IMR-90 (cell line): ENCODE measurements around the gene GOLT1A. TPM values are rescaled to one million over a fixed set of nuclear protein-coding genes. Genes with fewer than 3 reads are reported as not detected.

Source experiments
- ATAC-seq: fragments of 200-7000 bp; cut with Tn5 transposase; 2 replicates; pipeline ENCODE4 v1.9.1; 2020; ENCODE audit warnings: low read depth, mild to moderate bottlenecking, moderate library complexity
- BruUV-seq: library from RNA; stranded (reverse); fragments of 400-500 nt; replicated peaks from 2 replicates; lab custom pipeline; 2021; lab: Mats Ljungman, UMichigan
- CTCF ChIA-PET: fragments of 300-600 bp; formaldehyde crosslinking; extraction: SDS; loops from one replicate; lab custom pipeline; 2021; ENCODE audit warnings: antibody characterized with exemption; lab: Yijun Ruan, JAX
- POLR2A ChIA-PET: fragments of 300-600 bp; sonication (Branson Sonifier 250); formaldehyde crosslinking; loops from one replicate; lab custom pipeline; 2022; ENCODE audit warnings: antibody characterized with exemption; ENCODE audit not compliant: unreplicated experiment; lab: Charles Lee
- DNase-seq: peaks from one replicate; pipeline ENCODE4 v3.0.0; 2013
- H2AFZ ChIP-seq: replicated peaks from 2 replicates; pipeline ENCODE3; 2013; ENCODE audit warnings: low read length, mild to moderate bottlenecking; ENCODE audit not compliant: poor library complexity
- H2AK5ac ChIP-seq: 2 replicates; pipeline ENCODE4 v1.6.1; 2013; ENCODE audit warnings: low read depth, low read length, inconsistent platforms
- H2AK9ac ChIP-seq: replicated peaks from 2 replicates; pipeline ENCODE3; 2013; ENCODE audit warnings: mild to moderate bottlenecking, low read depth, low read length, moderate library complexity; ENCODE audit not compliant: poor library complexity
- H2BK120ac ChIP-seq: 2 replicates; pipeline ENCODE4 v1.6.1; 2013; ENCODE audit warnings: low read depth, low read length, inconsistent platforms
- H2BK15ac ChIP-seq: 3 replicates; pipeline ENCODE4 v1.6.1; 2013; ENCODE audit warnings: low read depth, low read length, inconsistent platforms
- H2BK20ac ChIP-seq: 2 replicates; pipeline ENCODE4 v1.6.1; 2013; ENCODE audit warnings: low read depth, mild to moderate bottlenecking, inconsistent platforms, low read length, moderate library complexity
- H2BK5ac ChIP-seq: 2 replicates; pipeline ENCODE4 v1.6.1; 2013; ENCODE audit warnings: mild to moderate bottlenecking, low read depth, low read length, inconsistent platforms; ENCODE audit not compliant: poor library complexity, severe bottlenecking
- H3K14ac ChIP-seq: replicated peaks from 2 replicates; pipeline ENCODE4 v1.6.1; 2013; ENCODE audit warnings: low read depth, low read length, inconsistent platforms
- H3K18ac ChIP-seq: 2 replicates; pipeline ENCODE4 v1.6.1; 2013; ENCODE audit warnings: low read depth, low read length, control low read depth
- H3K23ac ChIP-seq: 2 replicates; pipeline ENCODE4 v1.6.1; 2013; ENCODE audit warnings: low read depth, low read length, inconsistent platforms
- H3K27ac ChIP-seq: 2 replicates; pipeline ENCODE4 v1.5.1; 2013; ENCODE audit warnings: mild to moderate bottlenecking, control low read depth, low read length; ENCODE audit not compliant: insufficient read depth
- H3K27me3 ChIP-seq: 2 replicates; pipeline ENCODE4 v1.6.1; 2013; ENCODE audit warnings: low read length; ENCODE audit not compliant: control insufficient read depth, insufficient read depth
- H3K36me3 ChIP-seq: 2 replicates; pipeline ENCODE4 v1.6.1; 2013; ENCODE audit warnings: low read length, mixed read lengths; ENCODE audit not compliant: control insufficient read depth, insufficient read depth
- H3K4ac ChIP-seq: 2 replicates; pipeline ENCODE4 v1.6.1; 2013; ENCODE audit warnings: low read depth, low read length, inconsistent platforms
- H3K4me1 ChIP-seq: 2 replicates; pipeline ENCODE4 v1.6.1; 2013; ENCODE audit warnings: low read length, mixed read lengths; ENCODE audit not compliant: control insufficient read depth, insufficient read depth
- H3K4me2 ChIP-seq: 2 replicates; pipeline ENCODE4 v1.6.1; 2013; ENCODE audit warnings: low read depth, mild to moderate bottlenecking, control low read depth, low read length, moderate library complexity
- H3K4me3 ChIP-seq: 2 replicates; pipeline ENCODE4 v1.5.1; 2013; ENCODE audit warnings: low read depth, mild to moderate bottlenecking, control low read depth, low read length, moderate library complexity; ENCODE audit not compliant: insufficient read depth
- H3K56ac ChIP-seq: 2 replicates; pipeline ENCODE4 v1.6.1; 2013; ENCODE audit warnings: low read length, inconsistent platforms; ENCODE audit not compliant: insufficient read depth; ENCODE audit errors: extremely low read depth
- H3K79me1 ChIP-seq, 2 experiments: 2 replicates each; pipeline ENCODE4 v1.6.1; 2013; ENCODE audit warnings: low read length in 2 of 2, inconsistent platforms in 1 of 2, low read depth in 1 of 2
- H3K9ac ChIP-seq: 2 replicates; pipeline ENCODE4 v1.6.1; 2013; ENCODE audit warnings: low read depth, low read length, control low read depth
- H3K9me1 ChIP-seq: 2 replicates; pipeline ENCODE4 v1.6.1; 2013; ENCODE audit warnings: low read length, inconsistent platforms; ENCODE audit not compliant: insufficient read depth
- H3K9me3 ChIP-seq: 2 replicates; pipeline ENCODE4 v1.6.1; 2013; ENCODE audit warnings: low read length; ENCODE audit not compliant: control insufficient read depth, insufficient read depth
- H4K20me1 ChIP-seq: 2 replicates; pipeline ENCODE4 v1.6.1; 2013; ENCODE audit warnings: low read length, inconsistent platforms; ENCODE audit not compliant: insufficient read depth
- H4K5ac ChIP-seq: 2 replicates; pipeline ENCODE4 v1.6.1; 2013; ENCODE audit warnings: mild to moderate bottlenecking, low read depth, low read length, control low read depth
- H4K8ac ChIP-seq, 2 experiments: 2 replicates each; pipeline ENCODE4 v1.6.1; 2013; ENCODE audit warnings: low read depth in 2 of 2, low read length in 2 of 2, control low read depth in 1 of 2, inconsistent platforms in 1 of 2
- H4K91ac ChIP-seq: 2 replicates; pipeline ENCODE4 v1.6.1; 2013; ENCODE audit warnings: low read depth, low read length, inconsistent platforms; ENCODE audit not compliant: insufficient read depth
- NFE2L2 ChIP-seq: fragments of 150-350 bp; IDR thresholded peaks from 2 replicates; pipeline ENCODE4 v1.6.1; 2016; ENCODE audit warnings: low read depth, mild to moderate bottlenecking, low read length
- POLR2A ChIP-seq: IDR thresholded peaks from 2 replicates; pipeline ENCODE4 v1.6.1; 2012; ENCODE audit warnings: mild to moderate bottlenecking, low read depth, low read length
- RAD21 ChIP-seq: IDR thresholded peaks from 2 replicates; pipeline ENCODE4 v1.6.1; 2012; ENCODE audit warnings: low read length, improper control_type of control experiment
- RFX5 ChIP-seq: IDR thresholded peaks from 2 replicates; pipeline ENCODE4 v1.8.0; 2012; ENCODE audit warnings: low read depth, mild to moderate bottlenecking, low read length, moderate library complexity
- SMC3 ChIP-seq: fragments of 150-350 bp; IDR thresholded peaks from 2 replicates; pipeline ENCODE4 v1.6.1; 2016; ENCODE audit warnings: low read depth, mild to moderate bottlenecking, antibody characterized with exemption, low read length, moderate library complexity
- WGBS, 2 experiments: methylation state at CpG; one replicate each; pipeline versions ENCODE4 v1.1.5 to v1.1.7; 2013; ENCODE audit warnings: missing lambda C conversion rate in 2 of 2; ENCODE audit not compliant: insufficient read length in 1 of 2; ENCODE audit errors: extremely low coverage in 2 of 2; 5-methylcytosine and 5-hydroxymethylcytosine counted together
- dilution Hi-C: fragments of 300-500 bp; cut with HindIII; formaldehyde crosslinking; loops from one replicate; pipeline ENCODE4 v1.14.3; 2018; ENCODE audit warnings: low sequenced_read_pairs; ENCODE audit not compliant: unreplicated experiment
- in situ Hi-C: fragments of 300-500 bp; cut with MboI; formaldehyde crosslinking; loops from 3 replicates; pipeline ENCODE4 v1.14.3; 2019; ENCODE audit warnings: low sequenced_read_pairs, inconsistent platforms, mixed read lengths
- intact Hi-C: fragments of 100-400 bp; cut with micrococcal nuclease; formaldehyde crosslinking; loops from 2 replicates; pipeline ENCODE4 v1.10.0; 2022
- polyA plus RNA-seq, 3 experiments: library from polyadenylated mRNA; depleted of rRNA; stranded (reverse); fragments of >200 nt; gene quantifications; 2 replicates each; pipeline ENCODE4 v1.2.3, GENCODE V29; 2012; ENCODE audit warnings: low replicate concordance in 1 of 3
- total RNA-seq: library from RNA; depleted of rRNA; stranded (reverse); fragments of >200 nt; gene quantifications from 2 replicates; pipeline ENCODE4 v1.2.3, GENCODE V29; 2012
- TF ChIP-seq, protein P1 (sequence below): conservative IDR thresholded peaks from 2 replicates; pipeline ENCODE4 v1.5.1; 2012; ENCODE audit warnings: mild to moderate bottlenecking, low read depth, low read length, improper control_type of control experiment
- TF ChIP-seq, protein P2 (sequence below): fragments of 150-350 bp; IDR thresholded peaks from 2 replicates; pipeline ENCODE4 v1.6.1; 2016; ENCODE audit warnings: low read depth, mild to moderate bottlenecking, low read length, moderate library complexity, borderline replicate concordance

GOLT1A gene
- total and polyA plus RNA-seq, 2 of the 4 experiments (the other 2 are of a cell fraction): 0.32 TPM; not detected in 1

DNA sequence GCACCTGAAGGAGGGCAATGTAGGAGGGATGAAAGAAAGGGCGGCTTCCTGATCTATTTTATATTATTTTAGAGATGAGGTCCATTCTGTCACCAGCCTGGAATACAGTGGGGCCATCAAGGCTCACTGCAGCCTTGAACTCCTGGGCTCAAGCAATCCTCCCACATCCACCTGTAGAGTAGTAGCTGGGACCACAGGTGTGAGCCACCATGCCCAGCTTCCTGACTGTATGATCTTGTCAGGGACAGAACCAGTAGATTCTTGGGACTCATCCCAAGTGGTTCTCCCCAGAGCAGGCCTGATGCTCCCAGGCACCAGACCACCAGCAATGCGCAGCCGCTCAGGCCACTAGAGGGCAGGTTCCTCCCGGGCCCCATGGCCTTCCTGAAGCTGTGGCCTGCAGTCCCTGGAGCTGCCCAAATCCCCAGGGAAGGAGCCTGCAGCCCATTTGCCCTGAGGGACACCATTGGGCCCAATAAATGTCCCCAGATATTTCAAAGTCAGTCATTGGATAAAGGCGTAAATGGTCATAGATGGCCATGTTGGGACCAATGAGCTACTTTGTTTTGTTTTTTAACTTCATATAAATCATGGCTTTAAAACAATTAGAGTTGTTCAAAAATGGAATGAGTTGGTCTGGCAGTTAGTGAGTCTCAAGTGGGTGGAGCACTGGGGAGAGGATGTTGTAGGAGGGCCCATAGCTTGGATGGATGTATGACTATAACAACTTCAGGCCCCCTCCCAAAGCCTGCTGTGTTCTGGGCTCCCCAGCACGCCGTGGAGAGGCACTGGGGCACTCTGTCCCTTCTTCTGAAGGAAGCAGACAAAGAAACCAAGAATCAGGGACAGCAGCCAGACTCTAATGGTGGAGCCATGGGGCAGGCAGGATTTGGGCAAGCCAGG lies 44.7 kb upstream of the GOLT1A start:
- H3K9ac ChIP-seq: no peak overlapping the region
- peak overlapping the region; percentile 67; the same call in 1 of the 2 replicates for H2BK20ac ChIP-seq
- BruUV-seq: no TSS peak
- peak overlapping the region; percentile 38; the same call in 1 of the 2 replicates for H4K91ac ChIP-seq
- POLR2A ChIA-PET: no interaction called here
- no peak overlapping the region for H3K18ac ChIP-seq
- H3K4ac ChIP-seq: peak overlapping the region; percentile 46
- 61% methylated on average over 4 of the region's 7 CpGs; no CpG with 5 or more reads in 1 of the 2 experiments for WGBS, 2 experiments
- H2AK9ac ChIP-seq: peak overlapping the region; percentile 1
- DNase-seq: peak; percentile 63
- TF ChIP-seq POLR2A (no peak), RAD21 (peak; percentile 92), RFX5 (no peak), NFE2L2 (no peak), SMC3 (peak; percentile 93)
- TF ChIP-seq, protein P1, sequence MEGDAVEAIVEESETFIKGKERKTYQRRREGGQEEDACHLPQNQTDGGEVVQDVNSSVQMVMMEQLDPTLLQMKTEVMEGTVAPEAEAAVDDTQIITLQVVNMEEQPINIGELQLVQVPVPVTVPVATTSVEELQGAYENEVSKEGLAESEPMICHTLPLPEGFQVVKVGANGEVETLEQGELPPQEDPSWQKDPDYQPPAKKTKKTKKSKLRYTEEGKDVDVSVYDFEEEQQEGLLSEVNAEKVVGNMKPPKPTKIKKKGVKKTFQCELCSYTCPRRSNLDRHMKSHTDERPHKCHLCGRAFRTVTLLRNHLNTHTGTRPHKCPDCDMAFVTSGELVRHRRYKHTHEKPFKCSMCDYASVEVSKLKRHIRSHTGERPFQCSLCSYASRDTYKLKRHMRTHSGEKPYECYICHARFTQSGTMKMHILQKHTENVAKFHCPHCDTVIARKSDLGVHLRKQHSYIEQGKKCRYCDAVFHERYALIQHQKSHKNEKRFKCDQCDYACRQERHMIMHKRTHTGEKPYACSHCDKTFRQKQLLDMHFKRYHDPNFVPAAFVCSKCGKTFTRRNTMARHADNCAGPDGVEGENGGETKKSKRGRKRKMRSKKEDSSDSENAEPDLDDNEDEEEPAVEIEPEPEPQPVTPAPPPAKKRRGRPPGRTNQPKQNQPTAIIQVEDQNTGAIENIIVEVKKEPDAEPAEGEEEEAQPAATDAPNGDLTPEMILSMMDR: peak; percentile 79
- TF ChIP-seq, protein P2, sequence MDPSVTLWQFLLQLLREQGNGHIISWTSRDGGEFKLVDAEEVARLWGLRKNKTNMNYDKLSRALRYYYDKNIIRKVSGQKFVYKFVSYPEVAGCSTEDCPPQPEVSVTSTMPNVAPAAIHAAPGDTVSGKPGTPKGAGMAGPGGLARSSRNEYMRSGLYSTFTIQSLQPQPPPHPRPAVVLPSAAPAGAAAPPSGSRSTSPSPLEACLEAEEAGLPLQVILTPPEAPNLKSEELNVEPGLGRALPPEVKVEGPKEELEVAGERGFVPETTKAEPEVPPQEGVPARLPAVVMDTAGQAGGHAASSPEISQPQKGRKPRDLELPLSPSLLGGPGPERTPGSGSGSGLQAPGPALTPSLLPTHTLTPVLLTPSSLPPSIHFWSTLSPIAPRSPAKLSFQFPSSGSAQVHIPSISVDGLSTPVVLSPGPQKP: no peak
- no peak overlapping the region for H3K56ac ChIP-seq
- H3K4me2 ChIP-seq: no peak overlapping the region
- CTCF ChIA-PET: interaction anchor here (0.6 to 3.4 kb wide), 13 partner anchors 11 to 140 kb away, joined by 3 to 23 read pairs (median 4); partner anchors contain the start of gene PLEKHA6
- in situ Hi-C loops (no loop called here), intact Hi-C loops (loop anchor here (1.0 to 2.0 kb wide), 2 partner anchors 44 to 105 kb away; no protein-coding TSS in a partner anchor), dilution Hi-C loops (no loop called here)
- no peak overlapping the region; the same call in 2 of the 3 replicates for H2BK15ac ChIP-seq
- no peaks in the 10 kb centered on the region for H3K79me1 ChIP-seq
- H3K9me1 ChIP-seq: peaks cover 10% of the 10 kb centered on the region; the same call in 1 of the 2 replicates
- H3K27ac ChIP-seq: no peak overlapping the region
- H3K27me3 ChIP-seq: no peaks in the 10 kb centered on the region
- H3K9me3 ChIP-seq: no peaks in the 10 kb centered on the region
- no peak overlapping the region for H2BK5ac ChIP-seq
- H4K8ac ChIP-seq: peak overlapping the region in 1 of 2 experiments; percentile 19; a peak in 1 of 4 replicates
- ATAC-seq: peak; percentile 62; the same call in 1 of the 2 replicates
- peak overlapping the region; percentile 88 for H2AK5ac ChIP-seq
- H2BK120ac ChIP-seq: peak overlapping the region; percentile 46; the same call in 1 of the 2 replicates
- no peaks in the 10 kb centered on the region for H4K20me1 ChIP-seq
- peak overlapping the region; percentile 51 for H2AFZ ChIP-seq
- no peak overlapping the region for H3K14ac ChIP-seq
- H3K4me3 ChIP-seq: no peak overlapping the region
- peaks cover 31% of the 10 kb centered on the region for H3K4me1 ChIP-seq
- no peak overlapping the region for H3K23ac ChIP-seq
- H3K36me3 ChIP-seq: peaks cover 19% of the 10 kb centered on the region
- H4K5ac ChIP-seq: no peak overlapping the region
